GM18511 (cell line): ENCODE data around the gene ATF2.
A peak's percentile ranks its signal among the peaks of the same experiment; 100 is the strongest.

ENCODE experiments used
- ATAC-seq: cut with Tn5 transposase; IDR thresholded peaks from one replicate; pipeline ENCODE4 v1.9.1; 2021; ENCODE audit warnings: mild to moderate bottlenecking, moderate library complexity; ENCODE audit not compliant: unreplicated experiment

The ATF2 gene, protein sequence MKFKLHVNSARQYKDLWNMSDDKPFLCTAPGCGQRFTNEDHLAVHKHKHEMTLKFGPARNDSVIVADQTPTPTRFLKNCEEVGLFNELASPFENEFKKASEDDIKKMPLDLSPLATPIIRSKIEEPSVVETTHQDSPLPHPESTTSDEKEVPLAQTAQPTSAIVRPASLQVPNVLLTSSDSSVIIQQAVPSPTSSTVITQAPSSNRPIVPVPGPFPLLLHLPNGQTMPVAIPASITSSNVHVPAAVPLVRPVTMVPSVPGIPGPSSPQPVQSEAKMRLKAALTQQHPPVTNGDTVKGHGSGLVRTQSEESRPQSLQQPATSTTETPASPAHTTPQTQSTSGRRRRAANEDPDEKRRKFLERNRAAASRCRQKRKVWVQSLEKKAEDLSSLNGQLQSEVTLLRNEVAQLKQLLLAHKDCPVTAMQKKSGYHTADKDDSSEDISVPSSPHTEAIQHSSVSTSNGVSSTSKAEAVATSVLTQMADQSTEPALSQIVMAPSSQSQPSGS

DNA sequence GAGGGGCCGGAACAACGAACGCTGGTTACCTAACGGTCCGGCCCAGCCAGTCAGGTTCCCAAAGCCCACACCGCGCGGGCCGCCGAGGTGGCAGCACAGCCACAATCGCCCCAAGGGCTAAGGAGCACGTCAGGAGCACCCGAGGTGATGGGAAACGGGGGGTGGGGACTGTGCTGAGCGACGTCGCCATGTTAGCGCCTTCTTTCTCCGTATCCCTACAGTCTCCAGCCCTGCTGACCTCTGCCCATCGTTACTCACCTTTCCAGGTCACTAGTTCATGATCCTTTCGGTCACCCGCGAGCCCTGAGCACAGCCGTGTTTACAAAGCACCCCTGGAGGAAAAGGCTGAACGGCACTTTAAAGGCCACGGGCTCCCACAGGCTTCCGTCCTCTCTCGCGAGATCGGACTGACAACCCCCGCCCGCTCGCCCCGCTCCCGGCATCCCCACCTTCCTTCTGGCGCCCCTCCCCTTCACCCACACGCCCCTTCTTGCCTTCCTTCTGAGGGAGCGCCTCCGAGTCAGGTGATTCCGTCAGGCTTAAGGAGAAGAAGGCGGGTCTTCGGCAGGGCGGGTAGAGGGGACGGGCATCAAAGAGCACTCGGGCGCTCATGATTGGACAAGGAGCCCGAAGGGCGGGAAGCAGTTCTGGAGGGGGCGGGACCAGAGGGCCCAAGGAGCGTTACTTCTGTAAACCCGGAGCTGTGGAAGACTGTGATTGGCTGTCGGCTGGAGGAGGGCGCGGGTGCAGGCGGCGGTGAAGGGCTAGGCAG lies at the start of gene ATF2:
ATF2 (minus strand) TSS at position 412 of the 772 bp plus-strand sequence. CDS start 31,760 bp downstream, outside the sequence.
- peak; percentile 93 for ATAC-seq

DNA sequence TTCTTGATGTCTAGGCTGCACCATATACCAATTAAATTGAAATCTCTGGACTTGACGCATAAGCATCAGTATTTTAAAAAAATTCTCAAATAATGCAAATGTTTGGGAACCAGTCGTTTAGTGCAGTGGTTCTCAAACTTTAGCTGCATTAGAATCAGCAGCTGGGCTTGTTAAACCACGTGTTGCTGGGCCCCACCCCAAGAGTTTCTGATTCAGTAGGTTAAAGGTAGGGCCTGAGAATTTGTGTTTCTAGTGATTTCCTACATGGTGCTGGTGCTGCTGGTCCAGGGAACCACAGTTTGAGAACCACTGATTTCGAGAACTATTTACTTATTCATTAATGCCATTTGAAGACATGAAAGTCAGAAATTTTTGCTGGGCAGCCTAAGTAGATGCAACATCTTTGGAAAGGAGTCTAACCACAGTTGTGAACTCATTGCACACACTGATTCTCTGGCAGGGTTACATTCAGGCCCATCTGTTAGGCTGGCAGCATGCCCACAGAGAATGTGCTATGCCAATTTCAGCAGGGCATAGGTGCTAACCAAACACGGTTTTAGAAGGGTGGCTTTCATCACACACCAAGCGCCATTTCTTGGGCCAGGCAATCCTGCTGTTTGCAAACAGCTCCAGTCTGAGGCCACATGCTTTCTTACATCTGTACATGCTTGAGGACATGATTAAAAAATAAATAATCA lies 39.9 kb upstream of the ATF2 start:
- no peak for ATAC-seq

DNA sequence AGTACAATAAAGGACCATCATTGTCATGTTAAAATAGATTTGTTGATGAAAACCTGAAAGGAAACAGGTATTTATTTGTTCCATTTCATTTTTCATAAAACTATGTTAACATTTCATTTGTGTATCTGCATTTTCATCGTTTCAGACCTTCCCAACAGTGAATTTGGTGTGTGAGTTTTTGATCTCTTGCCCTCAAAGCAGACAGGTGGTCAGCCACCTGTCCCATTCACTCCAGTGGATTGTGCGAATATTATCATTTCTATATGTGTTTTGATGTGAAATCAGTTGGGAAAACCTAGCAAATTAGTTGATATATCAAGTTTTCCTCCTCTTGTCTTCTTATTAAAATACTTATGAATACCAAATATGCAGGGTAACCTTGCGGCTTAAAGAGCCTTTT lies 38.9 kb upstream of the ATF2 start:
- ATAC-seq, result no peak

DNA sequence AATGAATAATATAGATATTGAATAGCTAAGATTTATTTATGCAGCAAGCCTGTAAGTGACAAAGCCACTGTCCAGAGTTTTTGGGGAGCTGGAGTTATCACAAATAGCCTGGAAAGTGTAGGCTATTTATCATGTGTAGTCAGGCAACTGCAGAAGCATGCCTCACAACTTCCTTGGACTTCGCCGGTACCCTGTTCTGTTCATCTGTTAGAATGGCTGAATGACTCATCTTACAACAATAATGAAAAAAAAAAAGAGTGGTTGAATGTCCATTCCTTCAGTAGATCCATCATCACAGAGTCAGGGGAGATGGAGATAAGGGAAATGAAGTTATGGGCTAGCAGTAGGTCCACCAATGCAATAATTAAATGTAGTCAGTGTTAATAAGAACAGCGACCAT lies 37.5 kb upstream of the ATF2 start:
- ATAC-seq, result no peak

DNA sequence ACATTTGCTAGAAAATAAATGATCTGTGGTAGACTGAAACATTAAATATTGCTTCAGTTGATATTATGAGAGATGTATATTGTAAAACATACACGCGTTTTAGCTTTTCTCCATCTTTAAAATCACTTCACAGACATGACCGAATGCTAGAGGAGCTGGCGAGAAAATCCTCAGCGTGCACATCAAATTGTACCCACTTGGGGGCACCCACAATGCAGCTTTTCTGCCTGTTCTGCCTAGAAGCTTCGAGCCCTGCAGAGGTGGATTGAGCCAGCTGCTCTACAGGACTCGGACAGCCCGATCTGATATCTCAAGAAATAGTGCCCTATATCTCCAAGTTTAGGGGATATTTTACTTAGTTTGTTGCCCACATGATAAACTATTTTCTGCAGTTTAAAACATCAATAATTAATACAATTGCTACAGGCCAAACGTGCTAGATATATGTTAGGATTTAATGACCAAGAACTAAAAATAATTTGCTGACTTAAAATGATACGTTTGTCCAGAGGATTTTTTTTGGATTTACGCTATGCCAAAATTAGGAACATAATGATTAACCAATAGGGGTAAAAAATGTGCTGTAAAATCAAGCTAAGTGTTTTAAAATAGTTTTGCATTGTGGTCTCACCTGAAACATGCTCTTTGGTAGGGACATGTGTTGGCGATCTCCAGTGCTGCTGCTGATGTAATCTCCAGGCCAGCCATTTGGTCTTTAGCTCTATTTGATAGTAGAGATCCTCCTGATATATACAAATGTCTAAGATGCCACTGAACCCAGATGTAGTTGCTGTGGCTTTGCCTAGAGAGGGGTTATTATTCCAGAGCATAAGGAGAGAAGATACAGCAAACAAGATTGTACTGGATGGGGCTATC lies 35.9 kb upstream of the ATF2 start:
- ATAC-seq, result peak; percentile 95

DNA sequence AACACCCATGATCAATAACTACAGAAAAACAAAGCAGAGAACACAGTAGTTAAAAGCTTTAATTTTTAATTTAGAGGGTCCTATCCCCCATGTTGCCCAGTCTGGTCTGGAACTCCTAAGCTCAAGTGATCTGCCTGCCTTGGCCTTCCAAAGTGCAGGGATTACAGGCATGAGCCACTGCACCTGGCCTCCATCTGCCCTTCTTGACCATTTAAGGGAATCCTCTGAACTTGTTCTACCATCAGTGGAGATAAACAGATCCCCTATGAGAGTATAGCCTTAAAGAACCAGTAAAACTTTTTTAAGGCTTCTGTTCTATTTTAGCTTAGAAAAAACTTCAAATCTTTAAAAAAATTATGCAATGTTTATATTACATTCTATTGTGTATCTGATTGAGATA lies 27.0 kb upstream of the ATF2 start:
- ATAC-seq, result no peak

DNA sequence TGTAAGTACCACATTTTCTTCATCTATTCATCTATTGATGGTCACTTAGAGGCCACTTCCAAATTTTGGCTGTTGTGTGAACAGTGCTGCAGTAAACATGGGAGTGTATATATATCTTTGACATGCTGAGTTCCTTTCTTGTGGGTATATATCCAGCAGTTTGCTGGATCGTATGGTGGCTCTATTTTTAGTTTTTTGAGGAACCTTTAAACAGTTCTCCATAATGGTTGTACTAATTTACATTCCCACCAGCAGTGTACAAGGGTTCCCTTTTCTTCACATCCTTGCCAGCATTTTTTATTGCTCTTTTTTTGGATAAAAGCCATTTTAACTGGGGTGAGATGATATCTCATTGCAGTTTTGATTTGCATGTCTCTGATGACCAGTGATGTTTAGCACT lies 20.8 kb upstream of the ATF2 start:
- ATAC-seq, result no peak

DNA sequence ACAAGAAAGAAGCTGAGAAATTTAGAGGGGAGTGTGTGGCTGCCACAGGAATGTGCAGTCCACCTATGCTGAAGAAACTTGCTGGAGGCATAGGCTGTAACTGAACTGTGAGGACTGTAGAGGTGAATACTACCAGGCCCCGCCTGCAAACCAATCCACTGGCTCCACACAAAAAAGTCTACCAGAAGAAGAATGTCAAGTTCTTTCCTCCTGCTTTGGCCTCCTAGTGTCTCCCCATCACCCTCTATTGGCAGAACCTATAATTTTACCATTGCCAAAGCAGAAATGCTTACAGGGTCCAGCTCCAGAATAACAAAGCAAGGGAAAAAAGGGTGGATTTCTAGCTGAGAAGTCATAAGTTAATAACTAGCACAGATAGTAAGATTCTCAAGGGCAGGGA lies 19.4 kb upstream of the ATF2 start:
- peak; percentile 78 for ATAC-seq

DNA sequence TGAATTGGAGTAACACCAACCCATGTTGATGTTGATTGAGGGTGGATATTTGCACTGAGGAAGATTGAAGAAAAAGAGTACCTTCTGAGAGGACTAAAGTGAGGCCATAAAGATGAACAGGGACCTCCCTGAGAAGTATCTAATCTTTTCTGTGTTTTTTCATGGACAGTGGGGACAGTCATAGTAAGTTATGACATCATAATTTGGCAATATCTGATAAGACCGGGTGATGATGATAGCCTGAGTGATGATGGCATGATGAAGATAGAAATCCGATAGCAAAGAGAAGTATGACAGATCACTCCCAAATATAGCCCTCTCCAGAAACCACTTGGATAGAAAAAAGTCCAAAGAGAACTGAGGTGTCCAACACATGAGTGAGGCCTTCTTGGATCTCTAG lies 15.7 kb upstream of the ATF2 start:
- no peak for ATAC-seq

DNA sequence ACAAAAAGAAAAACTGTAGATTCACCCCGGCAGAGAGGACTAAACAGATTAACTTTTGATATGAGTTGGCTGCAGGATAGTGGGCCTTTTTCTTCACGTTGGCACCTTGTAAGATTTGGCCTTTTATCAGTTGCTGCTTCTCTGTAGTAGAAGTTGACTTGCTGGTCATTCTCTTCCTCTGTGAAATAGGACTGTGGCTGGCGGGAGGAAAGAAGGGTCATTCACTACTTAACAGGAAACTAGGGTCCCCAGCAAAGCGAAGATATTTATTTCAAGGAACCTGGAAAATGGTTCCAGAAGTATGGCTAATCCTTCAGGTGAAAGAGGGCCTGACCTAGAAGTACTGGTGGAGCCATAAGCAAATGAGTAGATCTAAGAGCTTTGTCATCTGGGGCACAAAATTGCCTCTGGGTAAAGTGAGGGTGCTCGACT lies 13.9 kb upstream of the ATF2 start:
- peak; percentile 20 for ATAC-seq

DNA sequence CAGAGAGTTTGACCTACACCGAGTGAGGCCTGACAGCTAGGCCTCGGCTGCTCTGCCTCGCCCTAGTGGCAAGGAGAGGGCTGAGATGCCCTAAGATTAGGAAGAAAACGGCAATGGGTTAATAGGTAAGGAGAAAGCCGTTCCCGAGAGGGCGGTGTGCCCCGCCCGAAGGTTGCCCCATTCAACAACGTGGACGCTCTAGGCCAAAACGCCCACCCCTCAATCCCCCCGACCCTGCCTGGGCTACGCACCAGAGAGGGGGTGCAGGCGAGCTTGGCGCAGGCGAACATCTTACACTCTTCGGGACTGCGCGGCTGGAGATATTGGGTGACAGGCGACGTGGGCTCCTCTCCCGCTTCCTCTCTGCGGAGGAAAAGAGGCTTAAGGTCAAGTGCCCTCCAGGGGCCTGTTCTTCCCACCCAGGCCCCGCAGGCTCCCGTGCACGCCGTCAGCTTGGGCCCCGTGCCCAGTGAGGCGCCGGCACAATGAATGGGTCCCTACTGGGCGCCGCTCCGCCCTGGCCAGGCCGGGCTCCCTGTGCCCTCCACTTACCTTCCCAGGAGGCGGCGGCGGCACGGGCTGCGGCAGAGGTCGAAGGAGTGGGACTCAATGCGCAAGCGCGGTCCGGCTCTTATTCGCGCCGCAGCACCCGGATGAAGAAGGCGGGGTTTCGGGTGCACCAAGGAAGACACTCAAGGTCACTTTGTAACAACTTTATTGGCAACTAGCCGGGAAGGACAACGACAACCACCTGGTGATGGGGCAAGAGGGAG lies 13.3 kb upstream of the ATF2 start, which contains the start of gene ATP5MC3:
ATP5MC3 (minus strand) TSS at position 607 of the 773 bp plus-strand sequence; CDS start at position 290, 317 bp downstream.
- ATAC-seq, result peak; percentile 94

DNA sequence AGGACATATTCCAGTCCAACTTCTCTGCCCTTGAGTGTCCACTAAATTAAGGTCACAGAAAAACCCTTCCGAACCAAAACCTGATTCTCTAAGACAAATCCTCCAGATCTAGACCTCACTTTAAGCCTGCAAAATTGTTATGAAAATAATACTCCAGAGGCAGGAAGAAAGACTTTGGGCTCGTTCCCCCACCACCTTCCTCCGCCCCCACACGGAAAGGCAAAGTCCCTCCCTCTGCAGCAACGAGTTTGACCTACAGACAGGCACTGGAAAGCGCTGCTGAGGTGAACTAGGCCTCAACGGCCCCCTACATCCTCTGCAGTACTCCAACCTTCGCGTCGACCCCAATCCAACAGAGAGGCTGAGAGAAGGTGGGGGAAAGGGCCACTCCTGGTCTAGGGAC lies 12.7 kb upstream of the ATF2 start:
- peak; percentile 69 for ATAC-seq

DNA sequence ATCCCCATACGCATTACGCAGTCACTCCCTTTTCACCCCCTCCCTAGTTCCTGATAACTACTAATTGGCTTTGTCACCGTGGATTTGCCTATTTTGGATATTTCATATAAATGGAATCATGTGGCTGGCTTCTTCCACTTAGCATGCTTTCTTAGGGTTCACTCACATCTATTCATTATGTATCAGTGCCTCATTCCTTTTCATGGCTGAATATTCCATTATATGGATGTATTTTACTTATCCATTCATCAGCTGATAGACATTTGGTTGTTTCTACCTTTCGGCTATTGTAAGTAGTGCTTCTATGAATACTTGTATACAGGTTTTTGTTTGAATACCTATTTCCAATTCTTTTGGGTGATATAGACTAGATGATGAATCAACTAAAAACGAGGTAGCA lies 8.6 kb upstream of the ATF2 start:
- ATAC-seq, result no peak

DNA sequence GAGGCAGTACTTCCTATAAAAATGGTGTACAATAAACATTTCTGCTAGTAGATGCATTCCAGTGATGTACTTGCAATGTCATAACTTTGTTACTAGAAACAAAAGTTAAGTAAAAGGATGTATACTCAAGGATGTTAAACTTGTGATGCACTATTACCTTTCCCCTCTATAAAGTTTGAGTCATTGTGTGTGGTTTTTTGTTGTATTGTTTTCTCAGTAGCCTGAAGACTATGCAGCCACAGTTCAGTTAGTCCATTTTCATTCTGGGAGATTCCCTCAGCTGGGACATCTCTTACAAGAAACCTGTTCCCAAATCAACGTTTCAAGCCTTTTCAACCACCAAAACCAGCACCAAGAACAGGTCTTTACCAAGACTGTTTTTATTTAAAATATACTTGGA lies 7.9 kb upstream of the ATF2 start:
- no peak for ATAC-seq

DNA sequence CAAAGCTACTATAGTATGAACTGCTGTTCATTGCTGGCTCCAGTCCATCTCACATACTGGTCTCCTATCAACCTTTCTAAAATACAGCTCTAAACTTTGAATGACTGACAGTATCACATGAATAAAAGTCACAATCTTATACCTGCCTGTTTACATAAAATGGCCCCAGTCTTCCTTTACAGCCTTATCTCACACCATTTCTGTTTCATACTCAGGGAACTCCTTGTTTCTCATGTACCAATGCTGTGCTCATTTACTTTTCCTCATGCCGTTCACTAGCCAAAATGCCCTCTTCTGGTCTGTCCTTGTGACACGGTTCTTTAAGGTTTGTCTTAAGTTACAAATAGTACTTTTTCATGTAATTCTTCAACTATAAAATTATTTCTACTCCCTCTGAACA lies 7.3 kb upstream of the ATF2 start:
- no peak for ATAC-seq

DNA sequence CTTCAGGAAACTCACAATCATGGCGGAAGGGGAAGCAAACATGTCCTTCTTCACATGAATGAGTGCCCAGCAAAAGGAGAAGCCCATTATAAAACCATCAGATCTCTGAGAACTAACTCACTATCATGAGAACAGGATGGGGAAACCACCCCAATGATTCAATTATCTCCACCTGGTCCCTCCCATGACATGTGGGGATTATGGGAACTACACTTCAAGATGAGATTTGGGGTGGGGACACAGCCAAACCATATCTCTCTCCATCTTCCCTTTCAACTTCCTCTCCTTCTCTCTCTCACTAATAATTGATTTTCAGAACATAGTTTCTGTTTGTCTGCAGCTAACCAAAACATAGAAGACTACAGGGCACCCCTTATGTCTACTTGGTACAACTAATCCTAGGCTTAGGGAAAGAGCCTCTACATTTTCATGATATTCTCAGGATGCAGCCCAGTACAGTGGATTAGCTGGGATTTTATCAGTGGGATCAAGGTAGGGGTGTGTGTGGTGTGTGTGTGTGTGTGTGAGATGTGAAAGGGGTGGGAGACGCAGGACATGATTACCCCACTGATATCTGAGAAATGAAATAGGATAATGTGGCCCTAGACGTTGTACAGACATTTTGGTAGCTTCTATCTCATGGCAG lies 2.8 kb upstream of the ATF2 start:
- no peak for ATAC-seq

DNA sequence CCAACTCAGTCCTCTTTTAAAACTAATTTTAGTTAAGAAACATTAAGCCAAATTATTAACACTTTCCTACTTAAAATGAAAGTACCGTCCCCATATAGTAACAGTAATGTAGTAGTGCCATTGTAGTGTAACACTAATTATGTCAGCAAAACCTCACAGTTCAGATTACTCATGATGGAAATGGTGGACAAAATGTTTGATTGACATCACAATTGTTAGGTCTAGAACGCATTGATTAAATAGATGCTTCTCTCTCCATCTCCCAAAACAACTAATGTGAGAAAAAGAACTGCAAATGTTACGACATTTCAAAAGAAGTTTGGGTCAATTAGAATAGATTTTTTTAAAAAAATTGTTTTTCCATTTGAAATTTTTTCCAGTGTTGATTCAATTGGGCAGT lies 1.2 kb upstream of the ATF2 start:
- ATAC-seq, result no peak

DNA sequence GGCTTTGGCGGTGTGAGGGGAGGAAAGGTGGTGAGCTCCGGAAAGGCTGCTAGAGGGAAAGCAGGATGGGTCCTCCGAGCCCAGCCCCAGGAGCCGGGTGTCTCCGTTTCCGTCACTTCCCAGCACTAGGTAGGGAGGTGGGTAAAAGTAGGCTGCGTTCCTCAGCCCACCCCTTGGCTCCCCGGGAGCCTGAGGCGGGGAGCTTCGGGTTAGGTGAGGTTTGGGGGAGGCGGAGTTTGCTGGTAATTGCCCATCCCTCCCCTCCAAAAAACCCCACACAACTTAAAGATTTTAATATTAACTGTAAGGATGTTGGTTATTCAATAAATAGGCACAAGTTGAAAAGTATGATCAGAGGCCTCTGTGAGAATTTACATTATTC lies 552 bp upstream of the ATF2 start:
- ATAC-seq, result peak; percentile 38
